ENCODE results near the gene ALB. TPM values are rescaled to one million over a fixed set of nuclear protein-coding genes. Genes with fewer than 3 reads are reported as not detected.

ALB gene
- total RNA-seq, 1 donor from 2014 or later: not detected

DNA sequence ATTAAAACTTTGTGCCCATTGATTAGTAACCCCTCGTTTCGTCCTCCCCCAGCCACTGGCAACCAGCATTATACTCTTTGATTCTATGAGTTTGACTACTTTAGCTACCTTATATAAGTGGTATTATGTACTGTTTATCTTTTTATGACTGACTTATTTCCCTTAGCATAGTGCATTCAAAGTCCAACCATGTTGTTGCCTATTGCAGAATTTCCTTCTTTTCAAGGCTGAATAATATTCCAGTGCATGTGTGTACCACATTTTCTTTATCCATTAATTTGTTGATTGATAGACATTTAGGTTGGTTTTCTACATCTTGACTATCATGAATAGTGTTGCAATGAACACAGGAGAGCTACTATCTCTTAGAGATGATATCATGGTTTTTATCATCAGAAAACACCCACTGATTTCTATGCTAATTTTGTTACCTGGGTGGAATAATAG lies 3.2 kb downstream of the ALB start:
- intact Hi-C loops (cut with micrococcal nuclease): no loop called here
- ATAC-seq (no peak), DNase-seq (no peak)

DNA sequence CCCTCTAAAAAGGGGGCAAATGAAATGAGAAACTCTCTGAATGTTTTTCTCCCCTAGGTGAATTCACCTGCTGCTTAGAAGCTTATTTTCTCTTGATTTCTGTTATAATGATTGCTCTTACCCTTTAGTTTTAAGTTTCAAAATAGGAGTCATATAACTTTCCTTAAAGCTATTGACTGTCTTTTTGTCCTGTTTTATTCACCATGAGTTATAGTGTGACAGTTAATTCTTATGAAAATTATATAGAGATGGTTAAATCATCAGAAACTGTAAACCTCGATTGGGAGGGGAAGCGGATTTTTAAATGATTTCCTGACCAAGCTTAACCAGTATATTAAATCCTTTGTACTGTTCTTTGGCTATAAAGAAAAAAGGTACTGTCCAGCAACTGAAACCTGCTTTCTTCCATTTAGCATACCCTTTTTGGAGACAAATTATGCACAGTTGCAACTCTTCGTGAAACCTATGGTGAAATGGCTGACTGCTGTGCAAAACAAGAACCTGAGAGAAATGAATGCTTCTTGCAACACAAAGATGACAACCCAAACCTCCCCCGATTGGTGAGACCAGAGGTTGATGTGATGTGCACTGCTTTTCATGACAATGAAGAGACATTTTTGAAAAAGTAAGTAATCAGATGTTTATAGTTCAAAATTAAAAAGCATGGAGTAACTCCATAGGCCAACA lies 4.2 kb downstream of the ALB start:
- DNase-seq: no peak
- no peak for ATAC-seq
- intact Hi-C loops (cut with micrococcal nuclease): no loop called here

DNA sequence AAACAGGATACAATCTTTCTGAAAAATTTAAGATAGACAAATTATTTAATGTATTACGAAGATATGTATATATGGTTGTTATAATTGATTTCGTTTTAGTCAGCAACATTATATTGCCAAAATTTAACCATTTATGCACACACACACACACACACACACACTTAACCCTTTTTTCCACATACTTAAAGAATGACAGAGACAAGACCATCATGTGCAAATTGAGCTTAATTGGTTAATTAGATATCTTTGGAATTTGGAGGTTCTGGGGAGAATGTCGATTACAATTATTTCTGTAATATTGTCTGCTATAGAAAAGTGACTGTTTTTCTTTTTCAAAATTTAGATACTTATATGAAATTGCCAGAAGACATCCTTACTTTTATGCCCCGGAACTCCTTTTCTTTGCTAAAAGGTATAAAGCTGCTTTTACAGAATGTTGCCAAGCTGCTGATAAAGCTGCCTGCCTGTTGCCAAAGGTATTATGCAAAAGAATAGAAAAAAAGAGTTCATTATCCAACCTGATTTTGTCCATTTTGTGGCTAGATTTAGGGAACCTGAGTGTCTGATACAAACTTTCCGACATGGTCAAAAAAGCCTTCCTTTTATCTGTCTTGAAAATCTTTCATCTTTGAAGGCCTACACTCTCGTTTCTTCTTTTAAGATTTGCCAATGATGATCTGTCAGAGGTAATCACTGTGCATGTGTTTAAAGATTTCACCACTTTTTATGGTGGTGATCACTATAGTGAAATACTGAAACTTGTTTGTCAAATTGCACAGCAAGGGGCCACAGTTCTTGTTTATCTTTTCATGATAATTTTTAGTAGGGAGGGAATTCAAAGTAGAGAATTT lies 5.2 kb downstream of the ALB start:
- DNase-seq (no peak), ATAC-seq (no peak)
- intact Hi-C loops (cut with micrococcal nuclease): no loop called here

DNA sequence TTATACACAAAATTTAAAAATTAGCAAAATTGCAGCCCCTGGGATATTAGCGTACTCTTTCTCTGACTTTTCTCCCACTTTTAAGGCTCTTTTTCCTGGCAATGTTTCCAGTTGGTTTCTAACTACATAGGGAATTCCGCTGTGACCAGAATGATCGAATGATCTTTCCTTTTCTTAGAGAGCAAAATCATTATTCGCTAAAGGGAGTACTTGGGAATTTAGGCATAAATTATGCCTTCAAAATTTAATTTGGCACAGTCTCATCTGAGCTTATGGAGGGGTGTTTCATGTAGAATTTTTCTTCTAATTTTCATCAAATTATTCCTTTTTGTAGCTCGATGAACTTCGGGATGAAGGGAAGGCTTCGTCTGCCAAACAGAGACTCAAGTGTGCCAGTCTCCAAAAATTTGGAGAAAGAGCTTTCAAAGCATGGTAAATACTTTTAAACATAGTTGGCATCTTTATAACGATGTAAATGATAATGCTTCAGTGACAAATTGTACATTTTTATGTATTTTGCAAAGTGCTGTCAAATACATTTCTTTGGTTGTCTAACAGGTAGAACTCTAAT lies 6.0 kb downstream of the ALB start:
- intact Hi-C loops (cut with micrococcal nuclease): no loop called here
- ATAC-seq: no peak
- no peak for DNase-seq

DNA sequence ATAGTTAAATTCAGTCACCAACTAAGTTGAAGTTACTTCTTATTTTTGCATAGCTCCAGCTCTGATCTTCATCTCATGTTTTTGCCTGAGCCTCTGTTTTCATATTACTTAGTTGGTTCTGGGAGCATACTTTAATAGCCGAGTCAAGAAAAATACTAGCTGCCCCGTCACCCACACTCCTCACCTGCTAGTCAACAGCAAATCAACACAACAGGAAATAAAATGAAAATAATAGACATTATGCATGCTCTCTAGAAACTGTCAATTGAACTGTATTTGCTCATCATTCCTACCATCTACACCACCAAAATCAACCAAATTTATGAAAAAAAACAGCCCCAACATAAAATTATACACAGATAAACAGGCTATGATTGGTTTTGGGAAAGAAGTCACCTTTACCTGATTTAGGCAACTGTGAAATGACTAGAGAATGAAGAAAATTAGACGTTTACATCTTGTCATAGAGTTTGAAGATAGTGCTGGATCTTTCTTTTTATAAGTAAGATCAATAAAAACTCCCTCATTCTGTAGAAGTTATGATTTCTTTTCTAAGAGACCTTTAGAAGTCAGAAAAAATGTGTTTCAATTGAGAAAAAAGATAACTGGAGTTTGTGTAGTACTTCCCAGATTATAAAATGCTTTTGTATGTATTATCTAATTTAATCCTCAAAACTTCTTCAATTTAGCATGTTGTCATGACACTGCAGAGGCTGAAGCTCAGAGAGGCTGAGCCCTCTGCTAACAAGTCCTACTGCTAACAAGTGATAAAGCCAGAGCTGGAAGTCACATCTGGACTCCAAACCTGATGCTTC lies 7.0 kb downstream of the ALB start:
- ATAC-seq: no peak
- intact Hi-C loops (cut with micrococcal nuclease): no loop called here
- DNase-seq: no peak

DNA sequence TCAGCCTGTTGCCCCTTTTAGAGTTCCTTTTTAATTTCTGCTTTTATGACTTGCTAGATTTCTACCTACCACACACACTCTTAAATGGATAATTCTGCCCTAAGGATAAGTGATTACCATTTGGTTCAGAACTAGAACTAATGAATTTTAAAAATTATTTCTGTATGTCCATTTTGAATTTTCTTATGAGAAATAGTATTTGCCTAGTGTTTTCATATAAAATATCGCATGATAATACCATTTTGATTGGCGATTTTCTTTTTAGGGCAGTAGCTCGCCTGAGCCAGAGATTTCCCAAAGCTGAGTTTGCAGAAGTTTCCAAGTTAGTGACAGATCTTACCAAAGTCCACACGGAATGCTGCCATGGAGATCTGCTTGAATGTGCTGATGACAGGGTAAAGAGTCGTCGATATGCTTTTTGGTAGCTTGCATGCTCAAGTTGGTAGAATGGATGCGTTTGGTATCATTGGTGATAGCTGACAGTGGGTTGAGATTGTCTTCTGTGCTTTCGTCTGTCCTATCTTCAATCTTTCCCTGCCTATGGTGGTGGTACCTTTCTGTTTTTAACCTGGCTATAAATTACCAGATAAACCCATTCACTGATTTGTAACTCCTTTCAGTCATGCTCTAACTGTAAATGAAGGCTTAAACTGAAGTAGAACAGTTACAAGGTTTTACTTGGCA lies 7.8 kb downstream of the ALB start:
- intact Hi-C loops (cut with micrococcal nuclease): no loop called here
- ATAC-seq: no peak
- DNase-seq: no peak

DNA sequence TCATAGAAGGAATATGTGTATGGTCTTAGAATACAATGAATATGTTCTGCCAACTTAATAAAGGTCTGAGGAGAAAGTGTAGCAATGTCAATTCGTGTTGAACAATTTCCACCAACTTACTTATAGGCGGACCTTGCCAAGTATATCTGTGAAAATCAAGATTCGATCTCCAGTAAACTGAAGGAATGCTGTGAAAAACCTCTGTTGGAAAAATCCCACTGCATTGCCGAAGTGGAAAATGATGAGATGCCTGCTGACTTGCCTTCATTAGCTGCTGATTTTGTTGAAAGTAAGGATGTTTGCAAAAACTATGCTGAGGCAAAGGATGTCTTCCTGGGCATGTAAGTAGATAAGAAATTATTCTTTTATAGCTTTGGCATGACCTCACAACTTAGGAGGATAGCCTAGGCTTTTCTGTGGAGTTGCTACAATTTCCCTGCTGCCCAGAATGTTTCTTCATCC lies 9.2 kb downstream of the ALB start:
- DNase-seq: no peak
- ATAC-seq: no peak
- intact Hi-C loops (cut with micrococcal nuclease): no loop called here

DNA sequence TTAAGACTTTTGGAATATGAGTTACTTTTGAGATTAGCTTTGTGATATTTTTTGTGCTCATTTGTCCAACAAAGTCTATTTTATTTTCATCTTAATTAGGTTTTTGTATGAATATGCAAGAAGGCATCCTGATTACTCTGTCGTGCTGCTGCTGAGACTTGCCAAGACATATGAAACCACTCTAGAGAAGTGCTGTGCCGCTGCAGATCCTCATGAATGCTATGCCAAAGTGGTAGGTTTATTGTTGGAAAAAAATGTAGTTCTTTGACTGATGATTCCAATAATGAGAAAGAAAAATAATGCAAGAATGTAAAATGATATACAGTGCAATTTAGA lies 10.8 kb downstream of the ALB start:
- DNase-seq (no peak), ATAC-seq (no peak)
- intact Hi-C loops (cut with micrococcal nuclease): no loop called here

DNA sequence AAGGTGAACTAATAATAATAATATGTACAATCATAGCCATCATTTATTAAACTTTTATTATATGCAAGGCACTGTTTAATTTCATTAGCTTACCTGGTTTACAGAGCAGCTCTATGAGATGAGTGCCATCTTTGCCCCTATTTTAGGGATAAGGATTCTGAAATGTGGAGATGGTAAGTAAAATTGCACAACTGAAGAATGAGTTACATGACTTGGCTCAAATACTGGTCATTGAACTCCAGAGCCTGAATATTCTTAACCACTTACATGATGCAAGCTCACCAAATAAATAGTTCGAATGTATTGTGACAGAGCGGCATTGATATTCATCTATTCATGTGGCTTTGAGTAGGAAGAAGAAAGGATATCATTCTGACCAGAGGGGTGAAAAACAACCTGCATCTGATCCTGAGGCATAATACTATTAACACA lies 11.7 kb downstream of the ALB start:
- intact Hi-C loops (cut with micrococcal nuclease): no loop called here
- DNase-seq (no peak), ATAC-seq (no peak)

DNA sequence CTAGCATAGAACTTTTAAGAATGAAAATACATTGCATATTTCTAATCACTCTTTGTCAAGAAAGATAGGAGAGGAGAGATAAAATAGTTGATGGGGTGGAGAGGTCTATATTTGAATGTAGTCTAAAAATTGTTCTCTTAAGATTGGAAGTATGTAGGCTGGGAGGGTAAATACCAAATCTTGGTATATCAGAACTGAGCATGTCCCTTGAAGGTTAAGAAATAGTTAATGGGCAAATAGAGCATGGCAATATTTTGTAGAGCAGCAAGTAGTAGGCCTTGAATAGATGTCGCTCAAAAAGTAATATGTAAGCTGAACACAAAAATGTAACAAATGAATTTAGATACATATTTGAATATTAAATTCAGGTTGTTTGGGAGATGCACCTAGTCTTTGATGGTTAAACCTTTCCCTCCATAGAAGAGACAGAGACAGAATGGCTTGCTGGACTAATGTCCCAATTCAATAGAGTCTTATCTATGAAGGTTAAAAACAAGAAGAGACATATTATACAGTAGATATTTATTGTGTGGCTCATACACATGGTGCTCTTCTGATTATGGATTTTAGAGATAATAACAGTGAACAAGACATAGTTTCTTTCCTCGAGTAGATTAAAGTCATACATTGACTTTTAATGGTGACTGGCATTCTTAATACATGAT lies 12.5 kb downstream of the ALB start:
- intact Hi-C loops (cut with micrococcal nuclease): no loop called here
- ATAC-seq: no peak
- DNase-seq: no peak

DNA sequence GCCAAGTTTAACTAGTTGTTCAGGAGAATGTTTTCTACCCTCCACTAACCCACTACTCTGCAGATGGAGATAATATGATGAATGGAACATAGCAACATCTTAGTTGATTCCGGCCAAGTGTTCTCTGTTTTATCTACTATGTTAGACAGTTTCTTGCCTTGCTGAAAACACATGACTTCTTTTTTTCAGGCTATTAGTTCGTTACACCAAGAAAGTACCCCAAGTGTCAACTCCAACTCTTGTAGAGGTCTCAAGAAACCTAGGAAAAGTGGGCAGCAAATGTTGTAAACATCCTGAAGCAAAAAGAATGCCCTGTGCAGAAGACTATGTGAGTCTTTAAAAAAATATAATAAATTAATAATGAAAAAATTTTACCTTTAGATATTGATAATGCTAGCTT lies 13.3 kb downstream of the ALB start:
- intact Hi-C loops (cut with micrococcal nuclease): no loop called here
- DNase-seq: no peak
- ATAC-seq: no peak

DNA sequence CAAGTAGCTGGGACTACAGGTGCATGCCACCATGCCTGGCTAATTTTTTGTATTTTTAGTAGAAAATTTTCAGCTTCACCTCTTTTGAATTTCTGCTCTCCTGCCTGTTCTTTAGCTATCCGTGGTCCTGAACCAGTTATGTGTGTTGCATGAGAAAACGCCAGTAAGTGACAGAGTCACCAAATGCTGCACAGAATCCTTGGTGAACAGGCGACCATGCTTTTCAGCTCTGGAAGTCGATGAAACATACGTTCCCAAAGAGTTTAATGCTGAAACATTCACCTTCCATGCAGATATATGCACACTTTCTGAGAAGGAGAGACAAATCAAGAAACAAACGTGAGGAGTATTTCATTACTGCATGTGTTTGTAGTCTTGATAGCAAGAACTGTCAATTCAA lies 13.9 kb downstream of the ALB start:
- ATAC-seq (no peak), DNase-seq (no peak)
- intact Hi-C loops (cut with micrococcal nuclease): no loop called here

DNA sequence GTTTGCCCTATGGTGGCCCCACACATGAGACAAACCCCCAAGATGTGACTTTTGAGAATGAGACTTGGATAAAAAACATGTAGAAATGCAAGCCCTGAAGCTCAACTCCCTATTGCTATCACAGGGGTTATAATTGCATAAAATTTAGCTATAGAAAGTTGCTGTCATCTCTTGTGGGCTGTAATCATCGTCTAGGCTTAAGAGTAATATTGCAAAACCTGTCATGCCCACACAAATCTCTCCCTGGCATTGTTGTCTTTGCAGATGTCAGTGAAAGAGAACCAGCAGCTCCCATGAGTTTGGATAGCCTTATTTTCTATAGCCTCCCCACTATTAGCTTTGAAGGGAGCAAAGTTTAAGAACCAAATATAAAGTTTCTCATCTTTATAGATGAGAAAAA lies 14.6 kb downstream of the ALB start:
- intact Hi-C loops (cut with micrococcal nuclease): no loop called here
- ATAC-seq: no peak
- DNase-seq: no peak

DNA sequence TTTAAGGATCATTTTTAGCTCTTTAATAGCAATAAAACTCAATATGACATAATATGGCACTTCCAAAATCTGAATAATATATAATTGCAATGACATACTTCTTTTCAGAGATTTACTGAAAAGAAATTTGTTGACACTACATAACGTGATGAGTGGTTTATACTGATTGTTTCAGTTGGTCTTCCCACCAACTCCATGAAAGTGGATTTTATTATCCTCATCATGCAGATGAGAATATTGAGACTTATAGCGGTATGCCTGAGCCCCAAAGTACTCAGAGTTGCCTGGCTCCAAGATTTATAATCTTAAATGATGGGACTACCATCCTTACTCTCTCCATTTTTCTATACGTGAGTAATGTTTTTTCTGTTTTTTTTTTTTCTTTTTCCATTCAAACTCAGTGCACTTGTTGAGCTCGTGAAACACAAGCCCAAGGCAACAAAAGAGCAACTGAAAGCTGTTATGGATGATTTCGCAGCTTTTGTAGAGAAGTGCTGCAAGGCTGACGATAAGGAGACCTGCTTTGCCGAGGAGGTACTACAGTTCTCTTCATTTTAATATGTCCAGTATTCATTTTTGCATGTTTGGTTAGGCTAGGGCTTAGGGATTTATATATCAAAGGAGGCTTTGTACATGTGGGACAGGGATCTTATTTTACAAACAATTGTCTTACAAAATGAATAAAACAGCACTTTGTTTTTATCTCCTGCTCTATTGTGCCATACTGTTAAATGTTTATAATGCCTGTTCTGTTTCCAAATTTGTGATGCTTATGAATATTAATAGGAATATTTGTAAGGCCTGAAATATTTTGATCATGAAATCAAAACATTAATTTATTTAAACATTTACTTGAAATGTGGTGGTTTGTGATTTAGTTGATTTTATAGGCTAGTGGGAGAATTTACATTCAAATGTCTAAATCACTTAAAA lies 15.3 kb downstream of the ALB start:
- DNase-seq (no peak), ATAC-seq (no peak)
- intact Hi-C loops (cut with micrococcal nuclease): no loop called here

DNA sequence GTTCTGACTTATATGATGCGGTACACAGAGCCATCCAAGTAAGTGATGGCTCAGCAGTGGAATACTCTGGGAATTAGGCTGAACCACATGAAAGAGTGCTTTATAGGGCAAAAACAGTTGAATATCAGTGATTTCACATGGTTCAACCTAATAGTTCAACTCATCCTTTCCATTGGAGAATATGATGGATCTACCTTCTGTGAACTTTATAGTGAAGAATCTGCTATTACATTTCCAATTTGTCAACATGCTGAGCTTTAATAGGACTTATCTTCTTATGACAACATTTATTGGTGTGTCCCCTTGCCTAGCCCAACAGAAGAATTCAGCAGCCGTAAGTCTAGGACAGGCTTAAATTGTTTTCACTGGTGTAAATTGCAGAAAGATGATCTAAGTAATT lies 16.5 kb downstream of the ALB start:
- no peak for DNase-seq
- intact Hi-C loops (cut with micrococcal nuclease): no loop called here
- no peak for ATAC-seq

DNA sequence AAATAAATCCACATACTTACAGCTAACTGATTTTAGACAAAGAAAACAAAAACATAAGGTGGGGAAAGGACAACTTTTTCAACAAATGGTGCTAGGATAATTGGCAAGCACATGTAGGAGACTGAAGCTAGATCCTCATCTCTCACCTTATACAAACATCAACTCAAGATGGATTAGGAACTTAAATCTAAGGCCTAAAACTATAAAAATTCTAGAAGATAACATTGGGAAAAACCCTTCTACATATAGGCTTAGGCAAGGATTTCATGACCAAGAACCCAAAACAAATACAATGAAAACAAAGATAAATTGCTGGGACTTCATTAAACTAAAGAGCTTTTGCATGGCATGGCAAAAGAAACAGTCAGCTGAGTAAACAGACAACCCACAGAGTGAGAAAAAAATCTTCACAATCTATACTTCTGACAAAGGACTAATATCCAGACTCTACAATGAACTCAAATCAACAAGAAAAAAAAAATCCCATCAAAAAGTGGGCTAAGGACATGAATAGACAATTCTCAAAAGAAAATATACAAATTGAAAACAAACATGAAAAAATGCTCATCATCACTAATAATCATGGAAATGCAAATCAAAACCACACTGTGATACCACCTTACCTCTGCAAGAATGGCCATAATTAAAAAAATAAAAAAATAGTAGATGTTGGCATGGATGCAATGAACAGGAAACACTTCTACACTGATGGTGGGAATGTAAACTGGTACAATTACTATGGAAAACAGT lies 17.8 kb downstream of the ALB start:
- ATAC-seq (no peak), DNase-seq (no peak)
- intact Hi-C loops (cut with micrococcal nuclease): no loop called here

DNA sequence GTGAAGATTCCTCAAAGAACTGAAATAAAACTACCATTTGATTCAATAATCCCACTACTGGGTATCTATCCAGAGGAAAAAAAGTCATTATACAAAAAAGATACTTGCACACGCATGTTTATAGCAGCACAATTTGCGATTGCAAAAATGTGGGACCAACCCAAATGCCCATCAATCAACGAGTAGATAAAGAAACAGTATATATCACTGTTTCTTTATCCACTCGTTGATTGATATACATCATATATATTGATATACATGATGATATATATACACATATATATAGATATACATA lies 18.3 kb downstream of the ALB start:
- no peak for DNase-seq
- ATAC-seq: no peak
- intact Hi-C loops (cut with micrococcal nuclease): no loop called here

All from left ventricle myocardium superior (tissue), 1 donor.